Gastroesophageal sphincter (tissue), 3 donors: ENCODE results near the gene SPDL1.

Experiments used
- CTCF ChIP-seq, 4 experiments: fragments of 200-600 bp in 2 of 4; fragments of 450-650 bp in 2 of 4; sonication (generic) in 1 of 4; IDR thresholded peaks; one replicate each; pipeline ENCODE4 v1.5.1; 2017 to 2019; ENCODE audit warnings: antibody characterized with exemption in 4 of 4, mild to moderate bottlenecking in 2 of 4, moderate library complexity in 2 of 4
- POLR2A ChIP-seq, 2 donors: fragments of 450-650 bp; IDR thresholded peaks; one replicate each; pipeline ENCODE4 v1.6.1; 2017; ENCODE audit warnings: antibody characterized with exemption in 2 of 2, mild to moderate bottlenecking in 2 of 2, moderate library complexity in 1 of 2

- TF ChIP-seq POLR2A (IDR thresholded peaks at IDR 0.05) (no peak), CTCF (IDR thresholded peaks at IDR 0.05) (no peak)
Measured at GRCh38 chr5:169545762-169546161, 37.8 kb upstream of the SPDL1 start.
